HL-60/S4 treated with retinoic acid at 250 ng/mL for 4 days and 3 days (cell line): ENCODE results near the gene XDH.

ENCODE experiments used
- in situ Hi-C: fragments of 300-500 bp; cut with MboI; formaldehyde crosslinking; loops from 2 replicates; pipeline ENCODE4 v1.7.0; 2022; ENCODE audit warnings: low sequenced_read_pairs

The XDH gene

GRCh38 chr2:31296641-31297287, 117.8 kb downstream of the XDH start:
- in situ Hi-C loops = no loop called here

DNA sequence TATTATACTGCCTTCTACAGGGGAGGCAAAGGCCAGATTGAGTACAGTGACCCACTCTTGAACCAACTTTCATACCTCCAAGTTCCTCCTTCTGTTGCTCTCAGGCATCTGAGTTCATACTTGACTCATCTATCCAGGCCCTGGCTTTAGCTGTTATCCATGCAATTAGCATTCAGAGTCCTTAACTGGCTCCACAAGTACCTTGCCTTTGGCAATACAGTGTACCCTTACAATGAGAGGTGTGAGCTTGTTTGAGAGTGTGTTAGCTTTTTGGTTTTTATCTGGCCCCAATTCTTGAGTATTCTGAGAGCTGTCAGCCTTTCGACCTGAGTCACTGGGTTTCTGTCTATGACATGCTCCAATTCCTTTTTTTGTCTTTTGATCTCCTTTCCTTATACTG, 120.3 kb downstream of the XDH start:
- in situ Hi-C loops = no loop called here

DNA sequence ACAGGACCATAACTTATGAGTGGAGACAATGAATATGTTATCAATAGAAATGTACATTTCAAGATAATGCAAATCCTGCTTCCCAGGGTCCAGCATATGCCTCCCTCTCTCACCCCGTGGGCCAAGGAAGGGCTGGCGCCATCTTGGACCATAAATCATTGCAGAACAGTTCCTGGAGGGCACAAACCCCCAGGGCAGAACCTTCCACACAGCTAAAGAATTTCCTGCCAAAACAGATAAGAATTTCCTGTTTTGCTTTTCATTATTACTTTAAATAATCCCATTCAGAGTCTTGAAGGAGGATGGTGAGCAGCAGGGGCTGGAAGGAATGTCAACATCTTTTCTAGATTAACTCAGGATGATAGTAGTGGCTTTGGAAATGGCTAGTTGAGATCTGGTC, 126.9 kb downstream of the XDH start:
- in situ Hi-C loops = no loop called here

- in situ Hi-C loops = no loop called here
Measured at GRCh38 chr2:31286961-31287550, 127.5 kb downstream of the XDH start.

- in situ Hi-C loops = no loop called here
Measured at GRCh38 chr2:31286230-31286629, 128.3 kb downstream of the XDH start.
